Neural cell (in vitro differentiated cells): ENCODE results near the gene CDR2L.

ENCODE experiments used
- CTCF ChIP-seq: fragments of 450-650 bp; IDR thresholded peaks from 2 replicates; pipeline ENCODE4 v1.5.1; 2014; ENCODE audit warnings: antibody characterized with exemption, mild to moderate bottlenecking, moderate library complexity; ENCODE audit not compliant: poor library complexity, severe bottlenecking
- EZH2 ChIP-seq: fragments of 200-600, 300-800 bp; shearing (Covaris generic), sonication (generic); IDR thresholded peaks from 2 replicates; pipeline ENCODE4 v1.6.1; 2014; ENCODE audit warnings: antibody characterized with exemption, low read length, borderline replicate concordance, mild to moderate bottlenecking; ENCODE audit not compliant: insufficient read depth, poor library complexity, severe bottlenecking

- TF ChIP-seq EZH2 (no peak), CTCF (no peak)
Observed at GRCh38 chr17:74949455-74950115, 37.8 kb upstream of the CDR2L start.
